ENCODE data around the gene F12. TPM values are rescaled to one million over a fixed set of nuclear protein-coding genes. Genes with fewer than 3 reads are reported as not detected.

F12 gene
- total RNA-seq, 1 experiment from 2014 or later: 30.0 TPM

DNA sequence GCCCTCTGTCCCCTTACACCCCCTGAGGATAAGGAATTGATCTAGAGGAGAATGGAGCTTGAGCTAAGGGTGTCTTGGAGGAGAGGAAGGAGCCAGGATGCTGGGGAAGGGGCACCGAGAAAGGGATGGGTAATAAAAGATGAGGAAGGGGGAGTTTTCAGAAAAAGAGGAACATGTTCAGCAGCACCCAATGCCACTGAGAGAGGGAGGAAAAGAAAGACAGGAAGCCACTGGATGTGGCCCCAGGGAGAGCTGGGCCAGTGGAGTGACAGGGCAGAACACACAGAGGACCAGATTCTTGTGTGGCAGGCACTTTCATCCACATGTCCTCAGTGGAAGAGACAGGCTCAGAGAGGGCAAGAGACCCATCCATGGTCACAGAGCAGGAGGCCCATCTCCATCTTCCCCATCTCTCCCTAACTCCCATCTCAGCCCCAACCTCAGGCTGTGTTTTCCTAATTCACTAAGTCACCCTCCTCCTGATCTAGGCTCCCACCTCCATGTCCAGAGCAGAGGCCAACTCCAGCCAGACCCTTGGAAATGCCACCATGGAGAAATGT is 16.1 kb downstream of the F12 start (continued):
- TF ChIP-seq, protein P1, sequence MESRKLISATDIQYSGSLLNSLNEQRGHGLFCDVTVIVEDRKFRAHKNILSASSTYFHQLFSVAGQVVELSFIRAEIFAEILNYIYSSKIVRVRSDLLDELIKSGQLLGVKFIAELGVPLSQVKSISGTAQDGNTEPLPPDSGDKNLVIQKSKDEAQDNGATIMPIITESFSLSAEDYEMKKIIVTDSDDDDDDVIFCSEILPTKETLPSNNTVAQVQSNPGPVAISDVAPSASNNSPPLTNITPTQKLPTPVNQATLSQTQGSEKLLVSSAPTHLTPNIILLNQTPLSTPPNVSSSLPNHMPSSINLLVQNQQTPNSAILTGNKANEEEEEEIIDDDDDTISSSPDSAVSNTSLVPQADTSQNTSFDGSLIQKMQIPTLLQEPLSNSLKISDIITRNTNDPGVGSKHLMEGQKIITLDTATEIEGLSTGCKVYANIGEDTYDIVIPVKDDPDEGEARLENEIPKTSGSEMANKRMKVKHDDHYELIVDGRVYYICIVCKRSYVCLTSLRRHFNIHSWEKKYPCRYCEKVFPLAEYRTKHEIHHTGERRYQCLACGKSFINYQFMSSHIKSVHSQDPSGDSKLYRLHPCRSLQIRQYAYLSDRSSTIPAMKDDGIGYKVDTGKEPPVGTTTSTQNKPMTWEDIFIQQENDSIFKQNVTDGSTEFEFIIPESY (IDR thresholded peaks at IDR 0.05; ENCODE audit: extremely low read depth, insufficient replicate concordance, low read length): no peak
- TF ChIP-seq, protein P2, sequence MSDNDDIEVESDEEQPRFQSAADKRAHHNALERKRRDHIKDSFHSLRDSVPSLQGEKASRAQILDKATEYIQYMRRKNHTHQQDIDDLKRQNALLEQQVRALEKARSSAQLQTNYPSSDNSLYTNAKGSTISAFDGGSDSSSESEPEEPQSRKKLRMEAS (IDR thresholded peaks at IDR 0.05): no peak

- intact Hi-C loops (cut with micrococcal nuclease): no loop called here
- H3K9me3 ChIP-seq (ENCODE audit: control insufficient read depth in 1 of 2, insufficient read depth in 1 of 2, low read depth in 1 of 2, low read length in 2 of 2): no peaks in the 10 kb centered on the region
Observed at GRCh38 chr5:177392765-177393164, 16.6 kb downstream of the F12 start.

More at GRCh38 chr5:177392765-177393164, 16.6 kb downstream of the F12 start:
- Histone ChIP-seq H3K4me3 (replicated peaks in 1 of 2; ENCODE audit: low read depth in 1 of 2, low read length in 2 of 2) (no peak overlapping the region), H3K27me3 (ENCODE audit: insufficient read depth, low read length) (no peaks in the 10 kb centered on the region), H3K9me2 (ENCODE audit: insufficient read depth) (no peaks in the 10 kb centered on the region), H3K4me2 (ENCODE audit: low read length) (no peak overlapping the region), H3K9ac (ENCODE audit: low read length) (no peak overlapping the region), H3K4me1 (ENCODE audit: control insufficient read depth in 1 of 2, insufficient read depth in 2 of 2, low read length in 2 of 2) (peaks cover 24 to 43% of the 10 kb centered on the region in 2 experiments), H4K20me1 (ENCODE audit: insufficient read depth) (no peaks in the 10 kb centered on the region), H3K36me3 (ENCODE audit: control insufficient read depth in 1 of 2, insufficient read depth in 2 of 2, low read length in 2 of 2) (no peaks in the 10 kb centered on the region), H2AFZ (ENCODE audit: low read depth, low read length, poor library complexity, severe bottlenecking) (no peak overlapping the region), H3K79me2 (ENCODE audit: insufficient read depth, low read length) (no peaks in the 10 kb centered on the region), H3K27ac (ENCODE audit: low read depth, low read length) (no peak overlapping the region)
- no TSS peak for BruUV-seq (replicated peaks)
- ChIA-PET RAD21 (ENCODE audit: low non-redundant PET in 1 of 2, low total read pairs in 2 of 2, uncharacterized antibody in 2 of 2, unreplicated experiment in 2 of 2) (no interaction called here), POLR2A (interaction anchor here (0.8 kb wide), 1 partner anchor 296 kb away, joined by 3 read pairs; no protein-coding TSS in a partner anchor), CTCF (interaction anchor here (1.0 to 1.3 kb wide), 3 partner anchors 10 to 63 kb away, joined by 3 to 8 read pairs (median 4); no protein-coding TSS in a partner anchor)
- ATAC-seq (no peak), DNase-seq (ENCODE audit: low read depth, low spot score) (no peak)
- TF ChIP-seq CEBPB (IDR thresholded peaks at IDR 0.05; ENCODE audit: low read depth) (no peak), YY1 (IDR thresholded peaks at IDR 0.05; ENCODE audit: extremely low read depth, insufficient replicate concordance, low read depth, low read length) (no peak), ZNF274 (IDR thresholded peaks at IDR 0.05; ENCODE audit: low read depth, low read length) (no peak)
- TF ChIP-seq, protein P2 (IDR thresholded peaks at IDR 0.05): no peak
